Skeletal muscle tissue (tissue), 4 donors: ENCODE data around the gene ORM2. TPM values are rescaled to one million over a fixed set of nuclear protein-coding genes. Genes with fewer than 3 reads are reported as not detected.

ENCODE experiments used
- H3K27ac ChIP-seq: one replicate; pipeline ENCODE4 v1.7.0; 2013; ENCODE audit warnings: mild to moderate bottlenecking, low read depth, low read length, inconsistent platforms
- H3K27me3 ChIP-seq, 3 donors: one replicate each; pipeline ENCODE4 v1.7.0; 2013; ENCODE audit warnings: low read length in 3 of 3; ENCODE audit not compliant: control insufficient read depth in 3 of 3, insufficient read depth in 3 of 3
- H3K36me3 ChIP-seq, 3 donors: one replicate each; pipeline ENCODE4 v1.7.0; 2013; ENCODE audit warnings: low read length in 3 of 3; ENCODE audit not compliant: control insufficient read depth in 3 of 3, insufficient read depth in 3 of 3
- H3K4me1 ChIP-seq, 3 donors: one replicate each; pipeline ENCODE4 v1.7.0; 2013; ENCODE audit warnings: low read length in 3 of 3, mild to moderate bottlenecking in 3 of 3; ENCODE audit not compliant: control insufficient read depth in 3 of 3, insufficient read depth in 3 of 3
- H3K4me3 ChIP-seq, 3 donors: one replicate each; pipeline ENCODE4 v1.7.0; 2013; ENCODE audit warnings: low read length in 3 of 3
- H3K9ac ChIP-seq, 3 donors: one replicate each; pipeline ENCODE4 v1.7.0; 2013; ENCODE audit warnings: low read length in 3 of 3, mild to moderate bottlenecking in 3 of 3, moderate library complexity in 2 of 3, low read depth in 1 of 3
- H3K9me3 ChIP-seq, 3 donors: one replicate each; pipeline ENCODE4 v1.7.0; 2013; ENCODE audit warnings: low read length in 3 of 3; ENCODE audit not compliant: control insufficient read depth in 3 of 3
- total RNA-seq: library from RNA; depleted of rRNA; stranded (reverse); fragments of >200 nt; gene quantifications from one replicate; pipeline ENCODE4 v1.2.3, GENCODE V29; 2014
- donor health status: Osteomylitis.

The ORM2 gene
- total RNA-seq, 1 donor from 2014 or later, result not detected

- H3K27me3 ChIP-seq, result no peaks in the 10 kb centered on the region
- H3K4me1 ChIP-seq, result peaks cover 0 to 4% (median 0%) of the 10 kb centered on the region in 3 donors
- H3K9me3 ChIP-seq, result no peaks in the 10 kb centered on the region
- peaks cover 0 to 5% (median 4%) of the 10 kb centered on the region in 3 donors for H3K36me3 ChIP-seq
- H3K4me3 ChIP-seq, result no peak overlapping the region
- H3K27ac ChIP-seq, result no peak overlapping the region
- no peak overlapping the region for H3K9ac ChIP-seq
These were observed 26.1 kb upstream of the ORM2 start for GRCh38 chr9:114303571-114303970.

GRCh38 chr9:114303977-114304376 is 25.7 kb upstream of the ORM2 start:
- no peak overlapping the region for H3K9ac ChIP-seq
- no peak overlapping the region for H3K4me3 ChIP-seq
- no peaks in the 10 kb centered on the region for H3K27me3 ChIP-seq
- no peak overlapping the region for H3K27ac ChIP-seq
- H3K36me3 ChIP-seq, result peaks cover 0 to 5% (median 4%) of the 10 kb centered on the region in 3 donors
- H3K4me1 ChIP-seq, result peaks cover 0 to 4% (median 0%) of the 10 kb centered on the region in 3 donors
- no peaks in the 10 kb centered on the region for H3K9me3 ChIP-seq

- H3K4me3 ChIP-seq, result no peak overlapping the region
- H3K9me3 ChIP-seq, result no peaks in the 10 kb centered on the region
- H3K4me1 ChIP-seq, result peaks cover 0 to 4% (median 0%) of the 10 kb centered on the region in 3 donors
- H3K36me3 ChIP-seq, result peaks cover 0 to 4% (median 3%) of the 10 kb centered on the region in 3 donors
- H3K9ac ChIP-seq, result no peak overlapping the region
- H3K27me3 ChIP-seq, result no peaks in the 10 kb centered on the region
- H3K27ac ChIP-seq, result no peak overlapping the region
These were observed 25.1 kb upstream of the ORM2 start for GRCh38 chr9:114304416-114305188.

- Histone ChIP-seq H3K9me3 (no peaks in the 10 kb centered on the region), H3K4me1 (peaks cover 0 to 4% (median 0%) of the 10 kb centered on the region in 3 donors), H3K4me3 (no peak overlapping the region), H3K27ac (no peak overlapping the region), H3K36me3 (peaks cover 0 to 4% (median 3%) of the 10 kb centered on the region in 3 donors), H3K27me3 (no peaks in the 10 kb centered on the region), H3K9ac (no peak overlapping the region)
These were observed 21.8 kb upstream of the ORM2 start for GRCh38 chr9:114307899-114308267.

- Histone ChIP-seq H3K4me1 (peaks cover 0 to 4% (median 0%) of the 10 kb centered on the region in 3 donors), H3K27ac (no peak overlapping the region), H3K4me3 (no peak overlapping the region), H3K27me3 (no peaks in the 10 kb centered on the region), H3K9ac (no peak overlapping the region), H3K9me3 (no peaks in the 10 kb centered on the region), H3K36me3 (peaks cover 0 to 4% (median 3%) of the 10 kb centered on the region in 3 donors)
These were observed 21.2 kb upstream of the ORM2 start for GRCh38 chr9:114308361-114308950.

GRCh38 chr9:114309096-114309495 is 20.6 kb upstream of the ORM2 start:
- Histone ChIP-seq H3K4me3 (no peak overlapping the region), H3K36me3 (peaks cover 0 to 4% (median 3%) of the 10 kb centered on the region in 3 donors)

GRCh38 chr9:114310471-114311450 is 18.9 kb upstream of the ORM2 start:
- Histone ChIP-seq H3K4me1 (no peaks in the 10 kb centered on the region), H3K9me3 (peaks cover 0 to 2% (median 0%) of the 10 kb centered on the region in 3 donors), H3K27ac (no peak overlapping the region), H3K4me3 (no peak overlapping the region), H3K9ac (no peak overlapping the region), H3K27me3 (no peaks in the 10 kb centered on the region), H3K36me3 (peaks cover 0 to 4% (median 3%) of the 10 kb centered on the region in 3 donors)

More at GRCh38 chr9:114309096-114309495, 20.6 kb upstream of the ORM2 start:
- Histone ChIP-seq H3K9ac (no peak overlapping the region), H3K27me3 (no peaks in the 10 kb centered on the region), H3K9me3 (no peaks in the 10 kb centered on the region), H3K27ac (no peak overlapping the region), H3K4me1 (peaks cover 0 to 4% (median 0%) of the 10 kb centered on the region in 3 donors)

- Histone ChIP-seq H3K9me3 (peaks cover 0 to 2% (median 0%) of the 10 kb centered on the region in 3 donors), H3K4me1 (no peaks in the 10 kb centered on the region), H3K4me3 (no peak overlapping the region), H3K9ac (no peak overlapping the region), H3K36me3 (peaks cover 0 to 4% (median 3%) of the 10 kb centered on the region in 3 donors), H3K27me3 (no peaks in the 10 kb centered on the region), H3K27ac (no peak overlapping the region)
These were observed 17.8 kb upstream of the ORM2 start for GRCh38 chr9:114311571-114312512.

- peaks cover 0 to 4% (median 3%) of the 10 kb centered on the region in 3 donors for H3K36me3 ChIP-seq
- no peaks in the 10 kb centered on the region for H3K27me3 ChIP-seq
- H3K9ac ChIP-seq, result no peak overlapping the region
- H3K4me1 ChIP-seq, result no peaks in the 10 kb centered on the region
- H3K27ac ChIP-seq, result no peak overlapping the region
- peaks cover 0 to 2% (median 0%) of the 10 kb centered on the region in 3 donors for H3K9me3 ChIP-seq
- H3K4me3 ChIP-seq, result no peak overlapping the region
These were observed 17.2 kb upstream of the ORM2 start for GRCh38 chr9:114312513-114312875.
